GM21360 (cell line): Measurements from ENCODE around the gene APOBEC3B.
"Not testable (repeated sequence)": the region's sequence is repeated elsewhere in the genome, so short reads cannot be mapped to it uniquely, and the experiment has no call there.

ENCODE experiments used
- ATAC-seq: cut with Tn5 transposase; IDR thresholded peaks from one replicate; pipeline ENCODE4 v1.9.1; 2021; ENCODE audit warnings: mild to moderate bottlenecking, moderate library complexity; ENCODE audit not compliant: unreplicated experiment

The APOBEC3B gene

GRCh38 chr22:38950527-38951295 is 31.4 kb upstream of the APOBEC3B start:
- ATAC-seq, result no peak

DNA sequence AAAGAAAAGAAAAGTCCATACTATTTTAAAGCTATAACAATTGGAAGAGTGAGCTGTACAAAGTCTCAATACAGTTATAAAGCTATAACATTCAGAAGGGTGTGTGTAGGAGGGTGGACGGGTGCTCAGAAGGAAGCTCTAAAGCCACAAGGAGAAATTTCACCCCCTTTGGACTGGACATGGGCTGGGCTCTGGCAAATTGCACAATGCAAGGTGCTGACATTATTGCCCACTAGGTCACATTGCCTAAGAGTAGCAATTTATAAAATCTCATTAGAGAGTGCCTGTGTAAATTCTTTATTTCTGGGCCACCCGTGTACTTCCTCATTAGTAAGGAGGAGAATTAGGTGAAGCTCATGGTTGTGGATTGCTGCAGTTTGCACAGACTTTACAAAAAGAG is 30.4 kb upstream of the APOBEC3B start:
- no peak for ATAC-seq

- ATAC-seq, result no peak
Observed at GRCh38 chr22:38952281-38952993, 29.7 kb upstream of the APOBEC3B start.

GRCh38 chr22:38953091-38953490 is 29.1 kb upstream of the APOBEC3B start:
- no peak for ATAC-seq

- ATAC-seq, result no peak
Observed at GRCh38 chr22:38953577-38954413, 28.4 kb upstream of the APOBEC3B start.

DNA sequence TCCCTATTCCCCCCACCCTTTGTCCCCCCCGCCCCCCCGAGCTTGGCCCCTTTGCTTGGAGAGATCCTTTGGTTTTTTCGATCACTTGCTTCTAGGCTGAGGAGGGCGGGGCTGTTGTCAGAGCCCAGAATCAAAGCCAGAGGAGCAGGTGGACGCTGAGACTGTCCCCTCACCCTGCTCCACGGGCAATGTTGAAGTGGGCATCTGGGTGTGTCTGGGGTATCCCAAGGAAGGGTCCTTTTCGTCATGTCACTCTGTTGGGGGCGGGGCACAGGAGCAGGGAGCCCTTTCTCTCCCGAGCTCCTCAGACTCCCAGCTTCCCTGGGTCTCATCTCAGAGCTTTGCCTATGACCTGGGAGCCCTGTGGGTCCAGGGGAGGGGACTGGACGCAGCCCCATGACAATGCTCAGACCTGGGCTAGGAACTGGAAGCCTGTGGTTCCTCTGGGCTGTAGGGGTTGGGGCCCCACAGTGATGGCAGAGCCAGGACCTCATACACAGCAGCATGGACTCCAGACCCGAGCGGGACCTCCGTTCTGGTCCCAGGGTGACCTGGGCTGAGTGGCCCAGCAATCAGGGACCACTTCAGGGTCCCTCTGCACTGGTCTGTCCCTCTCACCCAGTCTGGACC is 27.6 kb upstream of the APOBEC3B start:
- ATAC-seq, result no peak

- ATAC-seq, result no peak
Observed at GRCh38 chr22:38955250-38955905, 26.8 kb upstream of the APOBEC3B start.

DNA sequence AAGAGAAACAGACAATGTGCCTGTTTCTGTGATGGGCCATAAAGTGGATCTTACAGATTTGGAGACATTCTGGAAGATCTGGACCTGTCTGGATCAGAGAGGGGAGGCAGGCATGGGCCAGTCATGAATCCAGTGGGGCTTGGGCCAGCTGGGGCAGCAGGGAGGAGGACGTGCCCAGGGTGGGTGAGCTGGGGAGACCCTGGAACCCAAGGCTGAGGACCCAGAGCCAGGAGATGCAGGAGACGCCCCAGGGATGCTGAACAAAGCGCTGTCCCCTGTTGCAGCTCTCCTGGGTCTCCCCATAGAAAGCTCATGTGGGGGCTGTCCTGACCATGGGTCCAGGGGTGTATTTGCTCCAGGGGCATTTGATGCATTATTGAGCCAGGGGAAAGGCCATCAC is 26.2 kb upstream of the APOBEC3B start:
- ATAC-seq, result no peak

GRCh38 chr22:38956551-38956950 is 25.6 kb upstream of the APOBEC3B start:
- no peak for ATAC-seq

- no peak for ATAC-seq
Observed at GRCh38 chr22:38957046-38957770, 24.9 kb upstream of the APOBEC3B start, which contains the start of gene APOBEC3A. Gene APOBEC3A (plus strand): TSS chr22:38957609. CDS start chr22:38957692, 83 bp downstream.

GRCh38 chr22:38957808-38958650 is 24.1 kb upstream of the APOBEC3B start:
- ATAC-seq, result no peak

- not testable (repeated sequence) for ATAC-seq
Observed at GRCh38 chr22:38958651-38958943, 23.6 kb upstream of the APOBEC3B start.

DNA sequence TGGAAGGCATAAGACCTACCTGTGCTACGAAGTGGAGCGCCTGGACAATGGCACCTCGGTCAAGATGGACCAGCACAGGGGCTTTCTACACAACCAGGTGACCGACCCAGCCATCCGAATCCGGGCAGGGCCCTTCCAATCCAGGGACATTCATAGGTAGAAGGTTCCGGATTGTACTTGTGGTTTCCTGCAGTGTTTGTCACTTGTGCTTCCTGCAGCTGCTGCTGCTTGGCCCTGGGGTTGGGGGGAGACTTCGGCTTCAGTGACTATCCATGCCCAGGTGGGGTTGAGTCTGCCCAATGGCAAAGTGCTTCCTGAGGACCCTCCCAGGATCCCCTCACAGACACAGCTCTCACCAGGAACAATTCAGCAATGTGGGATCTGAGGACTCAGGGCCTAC is 22.6 kb upstream of the APOBEC3B start:
- no peak for ATAC-seq

DNA sequence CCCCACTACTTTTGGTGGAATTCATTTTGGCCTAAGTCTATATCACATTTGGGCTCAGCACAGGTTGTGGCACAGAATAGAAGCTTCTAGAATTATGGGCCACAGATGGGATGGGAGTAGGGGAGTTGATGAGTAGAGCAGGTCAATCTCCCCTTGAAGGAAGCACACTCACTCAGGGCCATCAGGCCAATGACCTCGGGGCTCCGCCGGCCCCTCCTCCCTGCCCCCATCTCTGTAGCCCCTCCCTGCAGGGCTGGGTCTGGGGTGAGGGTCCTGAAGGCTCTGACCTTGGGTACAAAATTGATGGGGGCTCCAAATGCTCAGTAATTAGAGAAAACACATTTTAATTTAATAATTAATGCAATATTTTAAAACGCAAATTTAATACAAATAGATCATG is 21.5 kb upstream of the APOBEC3B start:
- ATAC-seq, result not testable (repeated sequence)

GRCh38 chr22:38963291-38963738 is 18.8 kb upstream of the APOBEC3B start:
- ATAC-seq, result not testable (repeated sequence)

DNA sequence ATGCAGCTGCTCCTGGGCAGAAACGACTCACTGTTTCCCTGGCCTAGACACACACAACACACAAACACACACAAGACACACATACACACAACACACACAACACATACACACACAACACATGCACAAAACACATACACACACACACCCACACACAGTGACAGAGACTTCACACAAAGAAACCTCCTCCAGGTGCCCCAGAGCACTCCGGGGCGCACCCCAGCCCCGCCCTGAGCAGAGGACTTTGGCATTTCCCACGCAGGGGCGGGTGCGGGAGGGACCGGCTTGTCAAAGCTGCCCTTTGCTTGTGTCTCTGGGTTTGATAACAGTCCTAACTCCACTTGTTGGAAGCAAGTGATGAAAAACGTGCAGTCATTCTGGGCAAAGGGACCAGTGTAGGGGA is 18.3 kb upstream of the APOBEC3B start:
- no peak for ATAC-seq

GRCh38 chr22:38964306-38964705 is 17.8 kb upstream of the APOBEC3B start:
- no peak for ATAC-seq

- ATAC-seq, result no peak
Observed at GRCh38 chr22:38964989-38965388, 17.2 kb upstream of the APOBEC3B start.
